ENCODE measurements around the gene SNF8. TPM values are rescaled to one million over a fixed set of nuclear protein-coding genes. Genes with fewer than 3 reads are reported as not detected.

SNF8 gene
- total and polyA plus RNA-seq, 2 donors (not counting 3 experiments of a cell fraction or from before 2014, with no cell fraction given) = 166 to 194 TPM

DNA sequence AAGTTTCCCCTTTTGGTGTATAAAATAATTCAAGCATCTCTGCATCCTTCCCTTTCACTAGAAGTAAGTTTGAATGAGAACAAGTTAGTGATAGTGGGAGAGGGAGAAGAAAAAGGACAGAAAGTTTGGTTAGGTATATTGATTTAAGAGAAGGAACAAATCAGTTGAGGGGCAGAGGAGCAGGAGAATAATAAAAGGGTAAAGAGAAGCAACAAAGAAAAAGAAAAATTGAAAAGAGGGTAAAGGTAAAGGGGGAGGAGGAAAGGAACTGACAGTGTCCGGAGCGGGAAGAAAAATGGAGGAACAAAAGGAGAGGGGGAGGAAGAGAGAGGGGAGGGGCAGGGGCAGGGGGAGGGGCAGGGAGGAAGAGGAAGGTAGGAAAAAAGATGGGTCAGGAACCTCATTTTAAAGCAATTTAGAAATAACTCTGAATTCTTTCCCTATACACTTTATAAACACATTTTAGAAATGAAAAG, 46.3 kb upstream of the SNF8 start:
- CTCF ChIA-PET = interaction anchor here (1.0 to 1.4 kb wide), 2 partner anchors 18 to 42 kb away, joined by 4 read pairs; no protein-coding TSS in a partner anchor

More for the DNA sequence above, 46.3 kb upstream of the SNF8 start:
- H3K4me2 ChIP-seq (ENCODE audit: insufficient read depth, low read length) = no peak overlapping the region
- DNase-seq (ENCODE audit: low read depth, low spot score) = no peak
- dilution Hi-C loops (cut with MboI; ENCODE audit: extremely low pct_ligation_motif_present, low sequenced_read_pairs) (no loop called here), intact Hi-C loops (cut with micrococcal nuclease) (no loop called here)
- peaks cover 35 to 68% of the 10 kb centered on the region in 2 experiments for H3K27me3 ChIP-seq (ENCODE audit: control insufficient read depth in 2 of 2, insufficient read depth in 2 of 2, low read length in 2 of 2)
- H3K4me3 ChIP-seq (replicated peaks in 1 of 3; ENCODE audit: insufficient read depth in 1 of 3, low read depth in 1 of 3, low read length in 3 of 3) = no peak overlapping the region
- H3K9me3 ChIP-seq (replicated peaks; ENCODE audit: control insufficient read depth, insufficient read depth, low read length) = no peaks in the 10 kb centered on the region
- no peaks in the 10 kb centered on the region for H4K20me1 ChIP-seq (replicated peaks; ENCODE audit: control insufficient read depth, extremely low read depth, insufficient read depth, low read length)
- TF ChIP-seq, protein P1, sequence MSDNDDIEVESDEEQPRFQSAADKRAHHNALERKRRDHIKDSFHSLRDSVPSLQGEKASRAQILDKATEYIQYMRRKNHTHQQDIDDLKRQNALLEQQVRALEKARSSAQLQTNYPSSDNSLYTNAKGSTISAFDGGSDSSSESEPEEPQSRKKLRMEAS (IDR thresholded peaks at IDR 0.05; ENCODE audit: insufficient read depth, insufficient read length) = no peak
- TF ChIP-seq, protein P2, sequence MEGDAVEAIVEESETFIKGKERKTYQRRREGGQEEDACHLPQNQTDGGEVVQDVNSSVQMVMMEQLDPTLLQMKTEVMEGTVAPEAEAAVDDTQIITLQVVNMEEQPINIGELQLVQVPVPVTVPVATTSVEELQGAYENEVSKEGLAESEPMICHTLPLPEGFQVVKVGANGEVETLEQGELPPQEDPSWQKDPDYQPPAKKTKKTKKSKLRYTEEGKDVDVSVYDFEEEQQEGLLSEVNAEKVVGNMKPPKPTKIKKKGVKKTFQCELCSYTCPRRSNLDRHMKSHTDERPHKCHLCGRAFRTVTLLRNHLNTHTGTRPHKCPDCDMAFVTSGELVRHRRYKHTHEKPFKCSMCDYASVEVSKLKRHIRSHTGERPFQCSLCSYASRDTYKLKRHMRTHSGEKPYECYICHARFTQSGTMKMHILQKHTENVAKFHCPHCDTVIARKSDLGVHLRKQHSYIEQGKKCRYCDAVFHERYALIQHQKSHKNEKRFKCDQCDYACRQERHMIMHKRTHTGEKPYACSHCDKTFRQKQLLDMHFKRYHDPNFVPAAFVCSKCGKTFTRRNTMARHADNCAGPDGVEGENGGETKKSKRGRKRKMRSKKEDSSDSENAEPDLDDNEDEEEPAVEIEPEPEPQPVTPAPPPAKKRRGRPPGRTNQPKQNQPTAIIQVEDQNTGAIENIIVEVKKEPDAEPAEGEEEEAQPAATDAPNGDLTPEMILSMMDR (IDR thresholded peaks at IDR 0.05; ENCODE audit: extremely low read depth in 1 of 2, insufficient read depth in 1 of 2, low read depth in 1 of 2, low read length in 2 of 2) = no peak
- TF ChIP-seq MYC (IDR thresholded peaks at IDR 0.05; ENCODE audit: low read depth, low read length) = no peak
- no peak for TF ChIP-seq GATA2 (IDR thresholded peaks at IDR 0.05; ENCODE audit: insufficient read depth, insufficient read length, low read depth, low read length)
- no peak for TF ChIP-seq JUN (IDR thresholded peaks at IDR 0.05; ENCODE audit: borderline replicate concordance, insufficient read depth, insufficient read length, low read depth)
- no peak for TF ChIP-seq POLR2AphosphoS5 (IDR thresholded peaks at IDR 0.05; ENCODE audit: insufficient read depth, low read depth, low read length)
- TF ChIP-seq FOS (IDR thresholded peaks at IDR 0.05; ENCODE audit: borderline replicate concordance, insufficient read depth, low read length) = no peak
- no peak for TF ChIP-seq POLR2A (IDR thresholded peaks at IDR 0.05; ENCODE audit: low read depth, low read length)
- TF ChIP-seq EZH2 (IDR thresholded peaks at IDR 0.05; ENCODE audit: borderline replicate concordance, low read depth, low read length, severe bottlenecking) = no peak
- H3K27ac ChIP-seq (ENCODE audit: insufficient read depth, low read depth, low read length) = no peak overlapping the region
- no peaks in the 10 kb centered on the region for H3K36me3 ChIP-seq (ENCODE audit: control insufficient read depth in 2 of 2, extremely low read depth in 1 of 2, insufficient read depth in 2 of 2, low read length in 2 of 2)
- no peak overlapping the region for H3K9ac ChIP-seq (replicated peaks; ENCODE audit: extremely low read depth, insufficient read depth, low read length)
- H3K79me2 ChIP-seq (ENCODE audit: control insufficient read depth, insufficient read depth, low read length) = no peaks in the 10 kb centered on the region
- no peaks in the 10 kb centered on the region for H3K9me1 ChIP-seq (replicated peaks; ENCODE audit: control insufficient read depth, extremely low read depth, insufficient read depth, low read length)
- no peak for FAIRE-seq
- peaks cover 5% of the 10 kb centered on the region for H3K4me1 ChIP-seq (ENCODE audit: control insufficient read depth, extremely low read depth, insufficient read depth, low read length)
- BruUV-seq (replicated peaks) = no TSS peak
- POLR2A ChIA-PET = no interaction called here
- H2AFZ ChIP-seq (ENCODE audit: low read depth, low read length) = no peak overlapping the region
